ENCODE measurements around the gene CC2D2A. TPM values are rescaled to one million over a fixed set of nuclear protein-coding genes. Genes with fewer than 3 reads are reported as not detected.
"Not testable (repeated sequence)": the region's sequence is repeated elsewhere in the genome, so short reads cannot be mapped to it uniquely, and the experiment has no call there.

The CC2D2A gene
- total and polyA plus RNA-seq, 5 experiments from 2014 or later, result not detected

DNA sequence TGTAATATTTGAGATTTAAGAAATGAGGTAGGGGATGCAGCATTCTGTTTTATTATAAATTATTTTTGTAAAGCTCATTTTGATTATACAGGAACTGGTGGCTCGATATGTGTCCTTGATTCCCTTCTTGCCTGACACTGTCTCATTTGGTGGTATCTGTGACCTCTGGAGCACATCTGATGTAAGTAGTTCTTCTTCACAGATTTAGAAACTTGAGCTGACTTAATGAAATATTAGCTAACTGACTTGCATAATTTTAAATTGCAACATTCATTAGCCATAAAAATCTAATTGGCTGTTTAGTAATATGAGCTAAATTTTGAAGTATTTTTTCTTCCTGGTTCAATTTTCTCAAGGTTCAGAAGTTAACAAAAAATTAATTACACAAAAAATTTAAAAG is 116.4 kb downstream of the CC2D2A start:
- Mint-ChIP-seq H3K36me3 (peaks cover 0 to 8% (median 6%) of the 10 kb centered on the region in 3 donors), H3K4me1 (peaks cover 0 to 23% (median 3%) of the 10 kb centered on the region in 4 donors), H3K4me3 (no peak overlapping the region), H3K27ac (no peak overlapping the region), H3K9me3 (no peaks in the 10 kb centered on the region), H3K27me3 (no peaks in the 10 kb centered on the region)
- no peak for ATAC-seq
- no peak for DNase-seq
- POLR2A ChIA-PET, result no interaction called here

DNA sequence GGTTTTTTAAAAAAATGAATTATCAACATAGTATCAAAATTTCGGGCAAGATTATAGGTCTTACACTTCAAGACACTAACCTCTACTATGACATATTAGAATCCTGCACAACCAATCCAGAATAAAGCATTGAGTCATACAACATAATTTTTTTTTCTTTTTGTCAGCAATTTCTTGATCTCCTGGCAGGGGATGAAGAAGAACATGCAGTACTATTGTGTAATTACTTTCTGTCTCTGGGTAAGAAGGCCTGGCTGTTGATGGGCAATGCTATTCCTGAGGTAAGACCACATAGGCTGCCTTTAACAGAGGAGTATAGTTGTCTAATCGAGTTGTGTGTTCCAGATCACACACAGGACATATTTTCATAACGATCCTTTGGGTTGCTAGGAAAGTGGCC is 118.0 kb downstream of the CC2D2A start:
- H3K27me3 Mint-ChIP-seq, result no peaks in the 10 kb centered on the region
- no peak for DNase-seq
- H3K4me1 Mint-ChIP-seq, result peaks cover 0 to 23% (median 3%) of the 10 kb centered on the region in 4 donors
- no peak overlapping the region for H3K4me3 Mint-ChIP-seq
- peak overlapping the region in 1 of 10 donors; percentile 29 for H3K27ac Mint-ChIP-seq
- POLR2A ChIA-PET, result no interaction called here
- no peaks in the 10 kb centered on the region for H3K9me3 Mint-ChIP-seq
- peaks cover 0 to 8% (median 6%) of the 10 kb centered on the region in 3 donors for H3K36me3 Mint-ChIP-seq
- ATAC-seq, result no peak

DNA sequence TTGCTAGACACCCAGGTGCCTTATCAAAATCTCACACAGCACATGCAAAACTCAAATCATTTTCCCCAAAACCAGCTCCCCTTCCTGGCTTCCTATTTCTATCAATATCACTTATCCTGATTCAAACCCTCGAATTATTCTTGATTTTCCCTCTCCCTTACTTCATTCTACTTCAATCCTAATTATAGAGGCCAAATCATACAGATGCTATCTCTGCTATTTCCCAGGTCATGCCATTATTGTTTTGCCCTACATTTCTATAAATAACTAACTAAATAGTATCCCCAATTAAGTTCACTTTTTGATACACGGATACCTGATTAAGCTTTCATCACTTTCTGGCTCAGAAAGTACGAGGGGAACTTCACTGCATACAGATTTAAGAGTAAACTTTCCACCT is 123.1 kb downstream of the CC2D2A start:
- Mint-ChIP-seq H3K9me3 (no peaks in the 10 kb centered on the region), H3K36me3 (peaks cover 0 to 7% (median 6%) of the 10 kb centered on the region in 3 donors), H3K27me3 (no peaks in the 10 kb centered on the region), H3K4me3 (no peak overlapping the region), H3K27ac (no peak overlapping the region), H3K4me1 (no peaks in the 10 kb centered on the region)
- no peak for ATAC-seq
- POLR2A ChIA-PET, result no interaction called here
- DNase-seq, result peak in 1 of 10 donors; percentile 23

DNA sequence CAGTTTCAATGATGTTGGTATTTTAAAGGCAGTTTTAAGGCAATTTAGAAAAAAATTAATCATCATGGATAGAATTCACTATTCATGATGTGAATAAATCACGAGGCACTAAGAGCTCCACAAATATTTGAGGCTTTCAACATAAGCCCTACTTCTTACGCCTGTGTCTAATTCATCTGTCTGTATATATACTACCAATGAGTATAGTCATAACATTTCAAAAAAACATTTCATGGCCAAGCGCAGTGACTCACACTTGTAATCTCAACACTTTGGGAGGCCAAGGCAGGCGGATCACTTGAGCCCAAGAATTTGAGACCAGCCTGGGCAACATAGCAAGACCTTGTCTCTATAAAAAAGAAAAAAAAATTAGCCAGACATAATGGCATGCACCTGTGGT is 129.0 kb downstream of the CC2D2A start:
- Mint-ChIP-seq H3K27ac (peak overlapping the region in 1 of 10 donors; percentile 18), H3K27me3 (no peaks in the 10 kb centered on the region), H3K4me1 (peaks cover 0 to 3% (median 0%) of the 10 kb centered on the region in 4 donors), H3K4me3 (no peak overlapping the region), H3K9me3 (peaks cover 0 to 2% (median 0%) of the 10 kb centered on the region in 9 donors), H3K36me3 (peaks cover 0 to 35% (median 21%) of the 10 kb centered on the region in 3 donors)
- ATAC-seq (no peak), DNase-seq (no peak)
- POLR2A ChIA-PET, result no interaction called here

DNA sequence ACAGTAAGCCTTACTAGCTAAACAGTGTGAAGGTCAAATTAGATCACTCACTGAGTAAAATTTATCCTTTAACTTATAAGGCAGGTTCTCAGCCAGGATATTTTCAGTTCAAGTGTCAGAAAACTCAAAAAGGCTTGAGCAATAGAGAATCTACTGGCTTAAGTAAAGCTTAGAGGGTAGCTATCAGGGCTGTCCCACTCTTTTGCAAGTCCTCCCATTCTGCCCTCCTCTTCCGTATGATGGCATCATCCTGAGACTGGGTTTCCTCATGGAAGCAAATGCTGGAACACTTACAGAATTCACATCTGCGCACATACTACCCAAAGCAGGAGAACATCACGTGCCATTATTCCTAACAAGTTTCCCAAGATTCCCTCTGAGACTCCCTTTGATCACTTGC is 130.5 kb downstream of the CC2D2A start:
- Mint-ChIP-seq H3K36me3 (peaks cover 13 to 49% (median 34%) of the 10 kb centered on the region in 3 donors), H3K4me3 (no peak overlapping the region), H3K27ac (no peak overlapping the region), H3K4me1 (peaks cover 0 to 3% (median 0%) of the 10 kb centered on the region in 4 donors), H3K9me3 (peaks cover 0 to 4% (median 0%) of the 10 kb centered on the region in 9 donors), H3K27me3 (no peaks in the 10 kb centered on the region)
- ATAC-seq (no peak), DNase-seq (no peak)
- POLR2A ChIA-PET, result no interaction called here

DNA sequence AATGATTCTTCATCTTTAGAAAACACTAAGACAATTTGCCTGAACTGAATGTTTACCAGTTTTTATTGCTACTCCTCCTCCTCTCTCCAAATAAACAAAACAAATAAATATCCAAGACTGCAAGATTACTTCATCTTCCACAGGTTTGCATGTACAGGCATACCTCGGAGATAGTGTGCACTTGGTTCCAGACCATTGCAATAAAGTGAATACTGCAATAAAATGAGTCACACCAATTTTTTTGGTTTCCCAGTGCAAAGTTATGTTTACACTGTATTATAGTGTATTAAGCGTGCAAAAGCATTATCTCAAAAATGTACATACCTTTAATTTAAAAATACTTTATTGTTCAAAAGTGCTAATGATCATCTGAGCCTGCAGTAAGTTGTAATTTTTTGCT is 132.2 kb downstream of the CC2D2A start:
- peaks cover 0 to 4% (median 0%) of the 10 kb centered on the region in 9 donors for H3K9me3 Mint-ChIP-seq
- POLR2A ChIA-PET, result no interaction called here
- H3K4me3 Mint-ChIP-seq, result no peak overlapping the region
- H3K4me1 Mint-ChIP-seq, result peaks cover 0 to 3% (median 0%) of the 10 kb centered on the region in 4 donors
- ATAC-seq (no peak), DNase-seq (no peak)
- peak overlapping the region in 1 of 10 donors; percentile 43 for H3K27ac Mint-ChIP-seq
- H3K27me3 Mint-ChIP-seq, result no peaks in the 10 kb centered on the region
- H3K36me3 Mint-ChIP-seq, result peaks cover 20 to 58% (median 39%) of the 10 kb centered on the region in 3 donors

DNA sequence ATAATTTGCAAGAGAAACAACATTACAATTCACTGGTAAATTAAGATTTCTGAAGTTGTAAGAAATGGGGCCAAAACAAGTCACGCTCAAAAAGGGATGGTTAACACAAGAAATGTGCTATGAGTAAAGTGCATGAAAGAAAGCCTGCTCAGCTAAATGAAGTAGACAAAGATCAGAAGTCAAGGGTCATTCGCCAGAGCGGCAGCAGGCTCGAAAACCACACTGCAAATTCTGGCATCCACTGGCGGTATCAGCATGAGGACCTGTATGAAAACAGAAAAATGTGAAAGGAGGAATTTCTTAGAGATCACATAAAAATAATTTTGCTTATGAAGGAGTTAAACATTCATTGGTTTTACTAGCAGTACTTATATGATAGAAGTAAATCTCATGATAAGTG is 135.9 kb downstream of the CC2D2A start:
- no peak for DNase-seq
- Mint-ChIP-seq H3K9me3 (peaks cover 0 to 4% (median 0%) of the 10 kb centered on the region in 9 donors), H3K36me3 (peaks cover 20 to 72% (median 39%) of the 10 kb centered on the region in 3 donors), H3K27ac (peak overlapping the region in 1 of 10 donors; percentile 57), H3K27me3 (no peaks in the 10 kb centered on the region), H3K4me1 (peaks cover 0 to 11% (median 5%) of the 10 kb centered on the region in 4 donors), H3K4me3 (no peak overlapping the region)
- POLR2A ChIA-PET, result no interaction called here
- no peak for ATAC-seq

DNA sequence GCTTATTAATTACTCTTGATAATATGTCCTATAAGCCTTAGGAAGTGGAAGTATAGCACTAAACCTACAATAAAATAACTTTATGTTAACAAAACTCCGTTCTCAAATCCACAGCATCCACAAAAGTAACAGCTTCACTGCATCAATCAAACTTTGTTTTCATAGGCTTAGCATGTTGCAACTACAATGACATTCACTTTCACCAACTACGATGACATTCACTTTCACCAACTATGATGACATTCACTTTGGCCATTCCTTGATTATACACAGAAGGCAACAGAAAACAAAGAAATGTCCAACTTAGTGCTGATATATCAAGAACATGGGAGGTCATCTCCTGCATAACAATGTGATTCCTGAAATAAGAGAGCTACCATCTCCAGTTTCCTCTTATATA is 141.2 kb downstream of the CC2D2A start:
- no peak for ATAC-seq
- Mint-ChIP-seq H3K36me3 (peaks cover 0 to 62% (median 23%) of the 10 kb centered on the region in 3 donors), H3K4me3 (no peak overlapping the region), H3K4me1 (peaks cover 10 to 27% (median 23%) of the 10 kb centered on the region in 4 donors), H3K9me3 (peaks cover 0 to 4% (median 0%) of the 10 kb centered on the region in 9 donors), H3K27ac (no peak overlapping the region), H3K27me3 (no peaks in the 10 kb centered on the region)
- POLR2A ChIA-PET, result no interaction called here
- DNase-seq, result no peak

DNA sequence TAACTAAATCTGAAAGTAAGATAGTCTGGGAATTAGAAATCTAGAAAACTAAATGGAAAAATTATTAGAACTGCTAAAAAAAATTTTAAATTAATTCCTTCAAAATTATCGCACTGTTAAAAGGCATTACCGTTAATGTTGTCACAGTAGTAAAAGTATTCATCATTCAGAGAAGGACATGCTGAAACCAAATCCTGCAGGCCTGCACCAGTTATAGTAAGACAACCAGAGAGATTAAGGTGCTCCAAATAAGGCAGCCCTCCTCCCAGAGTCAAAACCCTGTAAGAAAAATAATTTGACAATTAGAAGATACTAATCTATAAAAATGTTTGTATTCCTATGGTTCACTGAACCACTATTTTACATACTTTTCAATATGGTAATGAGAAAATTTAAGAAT is 142.5 kb downstream of the CC2D2A start:
- ATAC-seq, result no peak
- H3K27ac Mint-ChIP-seq, result no peak overlapping the region
- peaks cover 0 to 6% (median 0%) of the 10 kb centered on the region in 9 donors for H3K9me3 Mint-ChIP-seq
- POLR2A ChIA-PET, result no interaction called here
- peaks cover 15 to 38% (median 31%) of the 10 kb centered on the region in 4 donors for H3K4me1 Mint-ChIP-seq
- H3K4me3 Mint-ChIP-seq, result no peak overlapping the region
- no peaks in the 10 kb centered on the region for H3K27me3 Mint-ChIP-seq
- no peak for DNase-seq
- H3K36me3 Mint-ChIP-seq, result peaks cover 6 to 66% (median 29%) of the 10 kb centered on the region in 3 donors

DNA sequence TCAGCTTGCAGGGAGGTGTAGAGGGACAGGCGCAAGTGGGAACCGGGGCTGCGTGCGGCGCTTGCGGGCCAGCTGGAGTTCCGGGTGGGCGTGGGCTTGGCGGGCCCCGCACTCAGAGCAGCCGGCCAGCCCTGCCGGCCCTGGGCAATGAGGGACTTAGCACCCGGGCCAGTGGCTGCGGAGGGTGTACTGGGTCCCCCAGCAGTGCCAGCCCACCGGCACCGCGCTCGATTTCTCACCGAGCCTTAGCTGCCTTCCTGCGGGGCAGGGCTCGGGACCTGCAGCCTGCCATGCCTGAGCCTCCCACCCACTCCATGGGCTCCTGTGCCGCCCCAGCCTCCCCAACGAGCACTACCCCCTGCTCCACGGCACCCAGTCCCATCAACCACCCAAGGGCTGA is 145.2 kb downstream of the CC2D2A start:
- POLR2A ChIA-PET, ATAC-seq: not testable (repeated sequence)
- H3K36me3 Mint-ChIP-seq, result peaks cover 20 to 76% (median 46%) of the 10 kb centered on the region in 3 donors

DNA sequence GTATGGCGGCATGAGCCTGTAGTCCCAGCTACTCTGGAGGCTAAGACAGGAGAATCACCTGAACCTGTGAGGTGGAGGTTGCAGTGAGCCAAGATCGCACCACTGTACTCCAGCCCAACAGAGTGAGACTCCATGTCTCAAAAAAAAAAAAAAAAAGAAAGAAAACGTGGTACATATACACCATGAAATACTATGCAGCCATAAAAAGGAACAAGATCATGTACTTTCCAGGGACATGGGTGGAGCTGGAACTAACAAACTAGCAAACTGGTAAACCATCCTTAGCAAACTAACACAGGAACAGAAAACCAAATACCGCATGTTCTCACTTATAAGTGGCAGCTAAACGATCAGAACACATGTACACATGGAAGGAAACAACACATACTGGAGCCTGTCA is 147.7 kb downstream of the CC2D2A start:
- peaks cover 17 to 50% (median 37%) of the 10 kb centered on the region in 4 donors for H3K4me1 Mint-ChIP-seq
- H3K27me3 Mint-ChIP-seq, ATAC-seq, H3K4me3 Mint-ChIP-seq, POLR2A ChIA-PET, DNase-seq: not testable (repeated sequence)
- peaks cover 41 to 74% (median 67%) of the 10 kb centered on the region in 3 donors for H3K36me3 Mint-ChIP-seq
- H3K27ac Mint-ChIP-seq, result peak overlapping the region in 1 of 10 donors; percentile 44
- H3K9me3 Mint-ChIP-seq, result peaks cover 6 to 41% (median 16%) of the 10 kb centered on the region in 9 donors

More for the DNA sequence above, 145.2 kb downstream of the CC2D2A start:
- H3K4me3 Mint-ChIP-seq, H3K27me3 Mint-ChIP-seq, H3K27ac Mint-ChIP-seq, DNase-seq: not testable (repeated sequence)
- peaks cover 19 to 43% (median 36%) of the 10 kb centered on the region in 4 donors for H3K4me1 Mint-ChIP-seq
- peaks cover 2 to 20% (median 10%) of the 10 kb centered on the region in 9 donors for H3K9me3 Mint-ChIP-seq

DNA sequence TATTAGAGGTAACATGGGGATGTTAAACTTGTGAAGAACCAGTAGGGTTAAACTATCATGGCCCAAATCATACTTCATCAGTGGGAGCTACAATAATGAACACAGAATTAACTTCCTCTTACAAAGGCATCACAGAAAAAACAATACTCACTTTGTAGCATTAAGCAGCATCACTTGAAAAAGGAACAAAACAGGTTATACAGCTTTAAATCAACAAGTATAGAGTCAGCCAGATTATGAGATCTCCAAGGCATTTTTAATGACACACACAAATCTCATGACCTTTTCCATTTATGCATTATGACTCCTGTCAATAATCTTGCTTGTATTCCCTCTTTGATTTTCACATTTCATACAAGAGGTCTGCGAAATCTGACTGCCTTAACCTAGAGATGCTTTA is 167.1 kb downstream of the CC2D2A start:
- POLR2A ChIA-PET, result no interaction called here
- DNase-seq (no peak), ATAC-seq (no peak)
- peak overlapping the region in 3 of 10 donors; percentile 7 to 75 (median 9) for H3K27ac Mint-ChIP-seq
- H3K4me3 Mint-ChIP-seq, result no peak overlapping the region
- peaks cover 0 to 86% (median 36%) of the 10 kb centered on the region in 3 donors for H3K36me3 Mint-ChIP-seq
- no peaks in the 10 kb centered on the region for H3K27me3 Mint-ChIP-seq
- H3K4me1 Mint-ChIP-seq, result peaks cover 2 to 14% (median 12%) of the 10 kb centered on the region in 4 donors
- H3K9me3 Mint-ChIP-seq, result peaks cover 0 to 3% (median 0%) of the 10 kb centered on the region in 9 donors

DNA sequence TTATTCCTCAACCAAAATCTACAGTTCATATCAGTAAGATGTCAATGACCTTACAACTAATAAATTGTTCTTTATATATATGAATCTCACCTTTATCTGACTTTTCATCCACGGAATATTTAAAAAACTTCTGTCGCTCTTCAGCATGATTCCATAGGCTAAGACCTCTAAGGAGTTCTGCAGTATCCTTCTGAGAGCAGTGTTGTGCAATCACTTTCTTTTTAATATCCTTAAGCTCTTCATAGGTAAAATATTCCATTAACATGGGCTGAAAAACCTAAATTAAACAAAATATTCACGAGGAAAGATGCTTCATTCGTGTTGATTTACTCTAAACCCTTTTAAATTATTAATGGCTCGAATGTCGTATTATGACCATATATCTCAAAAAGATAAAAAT is 168.7 kb downstream of the CC2D2A start:
- peaks cover 6 to 23% (median 18%) of the 10 kb centered on the region in 4 donors for H3K4me1 Mint-ChIP-seq
- ATAC-seq (no peak), DNase-seq (no peak)
- POLR2A ChIA-PET, result no interaction called here
- no peak overlapping the region for H3K27ac Mint-ChIP-seq
- H3K27me3 Mint-ChIP-seq, result no peaks in the 10 kb centered on the region
- H3K36me3 Mint-ChIP-seq, result peaks cover 0 to 75% (median 20%) of the 10 kb centered on the region in 3 donors
- H3K4me3 Mint-ChIP-seq, result no peak overlapping the region
- no peaks in the 10 kb centered on the region for H3K9me3 Mint-ChIP-seq

DNA sequence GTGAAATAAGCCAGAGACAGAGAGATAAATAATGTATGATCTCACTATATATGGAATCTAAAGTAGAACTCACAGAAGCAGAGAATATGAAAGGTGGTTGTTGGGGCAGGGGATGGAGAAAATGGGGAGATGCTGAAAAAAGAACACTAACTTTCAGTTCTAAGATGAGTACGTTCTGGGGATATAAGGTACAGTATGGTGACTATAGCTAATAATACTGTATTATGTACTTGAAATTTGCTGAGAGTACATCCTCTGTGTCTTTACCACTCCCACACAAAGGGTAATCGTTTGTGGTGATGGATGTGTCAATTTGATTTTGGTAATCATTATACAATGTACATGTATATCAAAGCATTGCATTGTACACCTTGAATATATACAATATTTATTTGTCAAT is 178.9 kb downstream of the CC2D2A start:
- peaks cover 0 to 7% (median 0%) of the 10 kb centered on the region in 3 donors for H3K36me3 Mint-ChIP-seq
- peak overlapping the region in 2 of 10 donors; percentile 2 to 6 for H3K27ac Mint-ChIP-seq
- DNase-seq (no peak), ATAC-seq (no peak)
- H3K9me3 Mint-ChIP-seq, result no peaks in the 10 kb centered on the region
- no peaks in the 10 kb centered on the region for H3K27me3 Mint-ChIP-seq
- POLR2A ChIA-PET, result no interaction called here
- H3K4me1 Mint-ChIP-seq, result peaks cover 28 to 85% (median 67%) of the 10 kb centered on the region in 4 donors
- peak overlapping the region in 2 of 10 donors; percentile 0 to 4 for H3K4me3 Mint-ChIP-seq
